Testis (tissue), 3 donors: ENCODE measurements around the gene OSBPL5. TPM values are rescaled to one million over a fixed set of nuclear protein-coding genes. Genes with fewer than 3 reads are reported as not detected.

ENCODE experiments used
- DNase-seq: peaks from one replicate; pipeline ENCODE4 v3.0.0-alpha.2; 2019
- H3K27ac ChIP-seq, 2 donors: fragments of 200-600 bp; sonication (generic); one replicate each; pipeline ENCODE4 v1.5.1; 2019
- H3K27me3 ChIP-seq: fragments of 200-600 bp; sonication (generic); one replicate; pipeline ENCODE4 v1.5.1; 2019
- H3K36me3 ChIP-seq: fragments of 200-600 bp; sonication (generic); one replicate; pipeline ENCODE4 v1.5.1; 2017; ENCODE audit warnings: low read depth; ENCODE audit errors: missing control alignments
- H3K4me1 ChIP-seq: fragments of 200-600 bp; sonication (generic); one replicate; pipeline ENCODE4 v1.5.1; 2019
- H3K4me3 ChIP-seq, 2 donors: fragments of 200-600 bp; sonication (generic); one replicate each; pipeline ENCODE4 v1.5.1; 2017 to 2019
- H3K9me3 ChIP-seq: fragments of 200-600 bp; sonication (generic); one replicate; pipeline ENCODE4 v1.5.1; 2017
- CTCF ChIP-seq, 3 experiments: fragments of 450-650 bp in 2 of 3; fragments of 200-600 bp in 1 of 3; sonication (generic) in 1 of 3; IDR thresholded peaks; one replicate each; pipeline ENCODE4 v1.5.1; 2016 to 2019; ENCODE audit warnings: antibody characterized with exemption in 3 of 3, mild to moderate bottlenecking in 2 of 3, moderate library complexity in 1 of 3
- POLR2A ChIP-seq: fragments of 450-650 bp; IDR thresholded peaks from one replicate; pipeline ENCODE4 v1.6.1; 2017; ENCODE audit warnings: antibody characterized with exemption, mild to moderate bottlenecking, moderate library complexity
- WGBS, 2 donors: methylation state at CpG; one replicate each; pipeline ENCODE4 v1.1.5; 2018; 5-methylcytosine and 5-hydroxymethylcytosine counted together
- intact Hi-C: fragments of 100-400 bp; cut with DNase I; formaldehyde crosslinking; loops from one replicate; pipeline ENCODE4 v1.15.1; 2023; ENCODE audit warnings: low total_unique reads
- polyA plus RNA-seq: library from polyadenylated mRNA; stranded (reverse); fragments of 350-450 nt; fragmentation: Illumina TruSeq; extraction: RNeasy Lipid Tissue Mini Kit (QIAGEN cat#74804); gene quantifications from one replicate; pipeline ENCODE4 v1.2.3, GENCODE V29; 2014; ENCODE audit warnings: low read depth, low replicate concordance; ENCODE audit not compliant: insufficient read depth
- total RNA-seq, 2 donors: library from RNA; depleted of rRNA; stranded (reverse); fragments of >200 nt; gene quantifications; one replicate each; pipeline ENCODE4 v1.2.3, GENCODE V29; 2016

The OSBPL5 gene
- total and polyA plus RNA-seq, 3 donors from 2014 or later, result 8.9 to 18.1 (median 13.2) TPM

- H3K27me3 ChIP-seq, result no peaks in the 10 kb centered on the region
- no peaks in the 10 kb centered on the region for H3K9me3 ChIP-seq
- no peak for DNase-seq
- no peaks in the 10 kb centered on the region for H3K4me1 ChIP-seq
- no peak for TF ChIP-seq POLR2A
- no peak for TF ChIP-seq CTCF (IDR thresholded peaks at IDR 0.05)
- intact Hi-C loops, result no loop called here
- 90 to 93% methylated on average over 6 to 8 of the region's 8 CpGs for WGBS, 2 donors
- no peak overlapping the region for H3K4me3 ChIP-seq
- no peaks in the 10 kb centered on the region for H3K36me3 ChIP-seq
- H3K27ac ChIP-seq, result no peak overlapping the region
Observed at GRCh38 chr11:3207526-3208189, 42.5 kb upstream of the OSBPL5 start.

- intact Hi-C loops, result no loop called here
- no peak overlapping the region for H3K27ac ChIP-seq
- no peaks in the 10 kb centered on the region for H3K36me3 ChIP-seq
- H3K4me3 ChIP-seq, result no peak overlapping the region
- no peaks in the 10 kb centered on the region for H3K4me1 ChIP-seq
- WGBS, 2 donors, result 90 to 91% methylated on average over 1 of the region's 1 CpG
- TF ChIP-seq CTCF (IDR thresholded peaks at IDR 0.05) (no peak), POLR2A (no peak)
- no peaks in the 10 kb centered on the region for H3K9me3 ChIP-seq
- no peaks in the 10 kb centered on the region for H3K27me3 ChIP-seq
- no peak for DNase-seq
Observed at GRCh38 chr11:3206922-3207204, 41.8 kb upstream of the OSBPL5 start.

GRCh38 chr11:3206156-3206921 is 41.2 kb upstream of the OSBPL5 start:
- no peak overlapping the region for H3K27ac ChIP-seq
- intact Hi-C loops, result no loop called here
- 74 to 75% methylated on average over 8 of the region's 8 CpGs for WGBS, 2 donors

GRCh38 chr11:3205261-3206155 is 40.4 kb upstream of the OSBPL5 start:
- DNase-seq, result no peak
- no peak overlapping the region for H3K4me3 ChIP-seq
- 55 to 61% methylated on average over 13 to 16 of the region's 16 CpGs for WGBS, 2 donors
- H3K9me3 ChIP-seq, result no peaks in the 10 kb centered on the region
- intact Hi-C loops, result no loop called here
- H3K4me1 ChIP-seq, result no peaks in the 10 kb centered on the region
- no peak overlapping the region for H3K27ac ChIP-seq
- no peaks in the 10 kb centered on the region for H3K27me3 ChIP-seq
- no peak for TF ChIP-seq CTCF (IDR thresholded peaks at IDR 0.05)
- no peak for TF ChIP-seq POLR2A
- no peaks in the 10 kb centered on the region for H3K36me3 ChIP-seq

More at GRCh38 chr11:3206156-3206921, 41.2 kb upstream of the OSBPL5 start:
- Histone ChIP-seq H3K4me1 (no peaks in the 10 kb centered on the region), H3K27me3 (no peaks in the 10 kb centered on the region), H3K9me3 (no peaks in the 10 kb centered on the region), H3K4me3 (no peak overlapping the region), H3K36me3 (no peaks in the 10 kb centered on the region)
- no peak for DNase-seq
- TF ChIP-seq POLR2A (no peak), CTCF (IDR thresholded peaks at IDR 0.05) (no peak)
